OCI-LY7 (cell line): ENCODE results near the gene PROSER1.

ENCODE experiments used
- CTCF ChIP-seq: fragments of 200-600 bp; sonication (generic); conservative IDR thresholded peaks from 2 replicates; pipeline ENCODE4 v1.5.1; 2014; ENCODE audit warnings: mild to moderate bottlenecking, antibody characterized with exemption, low read length, moderate library complexity, mixed read lengths
- EZH2phosphoT487 ChIP-seq: fragments of 200-600 bp; sonication (generic); IDR thresholded peaks from 2 replicates; pipeline ENCODE4 v1.6.1; 2018; ENCODE audit warnings: low read depth, borderline replicate concordance, mild to moderate bottlenecking, mixed run types, antibody characterized with exemption, low read length, moderate library complexity, mixed read lengths

- TF ChIP-seq CTCF (no peak), EZH2phosphoT487 (no peak)
Measured at GRCh38 chr13:38998739-38999138, 39.1 kb downstream of the PROSER1 start.
